HepG2 (cell line): ENCODE results near the gene PIP4K2B. TPM values are rescaled to one million over a fixed set of nuclear protein-coding genes. Genes with fewer than 3 reads are reported as not detected.
A peak's percentile ranks its signal among the peaks of the same experiment; 100 is the strongest.

Experiments
- ATAD3A ChIP-seq: sonication (generic); formaldehyde crosslinking; IDR thresholded peaks from 2 replicates; pipeline ENCODE4 v1.4.0; 2020; ENCODE audit warnings: missing genetic modification reagents
- BORCS8-MEF2B ChIP-seq: sonication (generic); formaldehyde crosslinking; IDR thresholded peaks from 2 replicates; pipeline ENCODE4 v1.8.0; 2022; ENCODE audit warnings: mild to moderate bottlenecking, missing genetic modification reagents
- CC2D1A ChIP-seq: sonication (generic); formaldehyde crosslinking; IDR thresholded peaks from 2 replicates; pipeline ENCODE4 v1.8.1; 2023; ENCODE audit warnings: mild to moderate bottlenecking, missing genetic modification reagents
- EZH2 ChIP-seq: conservative IDR thresholded peaks from 2 replicates; pipeline ENCODE4 v1.6.1; 2012; ENCODE audit warnings: mild to moderate bottlenecking, low read depth, low read length, moderate library complexity
- MAFF ChIP-seq: IDR thresholded peaks from 2 replicates; pipeline ENCODE4 v1.6.1; 2011; ENCODE audit warnings: low read depth, low read length, improper control_type of control experiment
- NCOR1 ChIP-seq: fragments of 200-600 bp; sonication (generic); IDR thresholded peaks from 2 replicates; pipeline ENCODE4 v1.7.0; 2017; ENCODE audit warnings: antibody characterized with exemption, low read length, borderline replicate concordance
- RBFOX2 ChIP-seq: fragments of 200-400 bp; formaldehyde crosslinking; IDR thresholded peaks from 2 replicates; pipeline ENCODE4 v1.6.1; 2017; ENCODE audit warnings: low read depth, mild to moderate bottlenecking, low read length
- SP4 ChIP-seq: sonication (generic); formaldehyde crosslinking; IDR thresholded peaks from 2 replicates; pipeline ENCODE4 v1.8.1; 2023; ENCODE audit warnings: mild to moderate bottlenecking, missing genetic modification reagents
- TAF1 ChIP-seq: sonication (generic); formaldehyde crosslinking; IDR thresholded peaks from 2 replicates; pipeline ENCODE4 v1.4.0; 2020; ENCODE audit warnings: missing genetic modification reagents
- ZNF235 ChIP-seq: sonication (generic); formaldehyde crosslinking; IDR thresholded peaks from 2 replicates; pipeline ENCODE4 v1.8.1; 2023; ENCODE audit warnings: mild to moderate bottlenecking, missing genetic modification reagents, borderline replicate concordance
- ZNF333 ChIP-seq: sonication (generic); formaldehyde crosslinking; IDR thresholded peaks from 2 replicates; pipeline ENCODE4 v1.4.0; 2020; ENCODE audit warnings: mild to moderate bottlenecking, missing genetic modification reagents, borderline replicate concordance
- ZNF616 ChIP-seq: sonication (generic); formaldehyde crosslinking; IDR thresholded peaks from 2 replicates; pipeline ENCODE4 v1.5.0; 2020; ENCODE audit warnings: low read depth, mild to moderate bottlenecking, missing genetic modification reagents
- polyA plus RNA-seq, 8 experiments: library from polyadenylated mRNA; depleted of rRNA in 3 of 8; stranded (reverse) in 7 of 8; unstranded in 1 of 8; fragments of >200 nt; fragmentation: Illumina TruSeq in 4 of 8; extraction: Trizol in 4 of 8; gene quantifications; 2 replicates each; pipeline versions ENCODE4 v1.2.1 to v1.2.3, GENCODE V29; 2011 to 2016; ENCODE audit warnings: low read depth in 4 of 8, missing spikeins in 1 of 8, mixed read lengths in 1 of 8; ENCODE audit not compliant: insufficient read depth in 1 of 8
- total RNA-seq, 5 experiments: library from RNA; depleted of rRNA; stranded (reverse); fragments of >200 nt; fragmentation: Illumina TruSeq; extraction: Trizol; gene quantifications; 2 replicates each; pipeline ENCODE4 v1.2.3, GENCODE V29; 2016; ENCODE audit warnings: low read depth in 1 of 5
- TF ChIP-seq, protein P1 (sequence below): IDR thresholded peaks from 2 replicates; pipeline ENCODE4 v1.6.1; 2012; ENCODE audit warnings: low read depth, low read length, improper control_type of control experiment
- TF ChIP-seq, protein P2 (sequence below): IDR thresholded peaks from 2 replicates; pipeline ENCODE4 v1.6.1; 2016; ENCODE audit warnings: low read depth, missing genetic modification reagents, missing compliant biosample characterization
- TF ChIP-seq, protein P3 (sequence below): sonication (generic); formaldehyde crosslinking; IDR thresholded peaks from 2 replicates; pipeline ENCODE4 v1.4.0; 2020; ENCODE audit warnings: missing genetic modification reagents, borderline replicate concordance
- TF ChIP-seq, protein P4 (sequence below): IDR thresholded peaks from 2 replicates; pipeline ENCODE4 v1.6.1; 2016; ENCODE audit warnings: control low read depth
- TF ChIP-seq, protein P5 (sequence below): sonication (generic); formaldehyde crosslinking; IDR thresholded peaks from 2 replicates; pipeline ENCODE4 v1.5.0; 2020; ENCODE audit warnings: mild to moderate bottlenecking, missing genetic modification reagents

PIP4K2B gene
- total and polyA plus RNA-seq, 2 of the 13 experiments (the other 11 are each of a cell fraction or from before 2014, with no cell fraction given) = 20.4 to 54.0 TPM

DNA sequence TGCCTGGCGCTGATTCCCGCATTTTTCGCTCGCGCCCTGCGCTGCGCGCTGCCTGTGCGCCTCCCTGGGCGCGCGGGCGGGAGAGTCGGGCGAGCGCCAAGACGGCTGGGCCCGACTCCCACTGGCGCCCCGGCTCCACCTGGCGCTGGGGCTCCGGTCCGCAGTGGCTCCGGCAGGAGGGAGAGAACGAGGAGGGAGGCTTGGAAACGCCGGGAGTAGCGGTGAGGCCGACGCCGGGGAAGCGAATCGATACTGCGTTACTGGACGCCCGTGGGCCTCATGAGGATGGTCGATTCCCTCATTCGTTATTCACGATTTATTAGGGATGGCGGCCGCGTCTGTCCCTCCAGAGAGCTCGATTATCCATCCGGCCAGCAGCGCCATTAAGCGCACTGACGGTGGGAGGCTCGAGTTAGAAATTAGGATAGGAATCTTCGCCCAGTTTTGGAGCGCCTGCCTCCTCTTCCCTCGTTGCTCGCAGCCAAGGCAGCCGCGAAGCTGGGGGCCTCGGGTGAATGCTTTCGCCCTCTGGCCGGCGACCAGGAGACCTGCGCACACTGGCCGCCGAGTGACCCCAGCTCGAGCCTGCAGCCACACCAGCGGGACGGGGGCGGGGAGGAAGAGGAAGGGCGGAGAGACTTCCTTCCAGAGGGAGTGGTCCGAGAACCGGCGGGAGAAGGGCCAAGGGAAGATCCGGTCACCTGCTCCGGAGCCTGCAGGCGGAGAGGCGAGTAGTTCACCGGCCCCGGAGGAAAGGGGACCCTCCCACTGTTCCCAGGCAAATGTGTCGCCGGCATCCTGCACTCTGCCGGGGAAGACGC, 49.9 kb downstream of the PIP4K2B start (continued):
- TF ChIP-seq ZNF333 (CRISPR knock-in tag) (no peak; the same call in 1 of the 2 replicates), MAFF (no peak), RBFOX2 (peak; percentile 90), NCOR1 (peak; percentile 24; the same call in 1 of the 2 replicates), ZNF616 (peak; percentile 88), EZH2 (no peak), TAF1 (CRISPR knock-in tag) (peak; percentile 97), BORCS8-MEF2B (CRISPR knock-in tag) (no peak; the same call in 1 of the 2 replicates), ATAD3A (CRISPR knock-in tag) (no peak), ZNF235 (CRISPR knock-in tag) (no peak; the same call in 1 of the 2 replicates), SP4 (CRISPR knock-in tag) (peak; percentile 60), CC2D1A (CRISPR knock-in tag) (peak; percentile 18; the same call in 1 of the 2 replicates)
- TF ChIP-seq, protein P1, sequence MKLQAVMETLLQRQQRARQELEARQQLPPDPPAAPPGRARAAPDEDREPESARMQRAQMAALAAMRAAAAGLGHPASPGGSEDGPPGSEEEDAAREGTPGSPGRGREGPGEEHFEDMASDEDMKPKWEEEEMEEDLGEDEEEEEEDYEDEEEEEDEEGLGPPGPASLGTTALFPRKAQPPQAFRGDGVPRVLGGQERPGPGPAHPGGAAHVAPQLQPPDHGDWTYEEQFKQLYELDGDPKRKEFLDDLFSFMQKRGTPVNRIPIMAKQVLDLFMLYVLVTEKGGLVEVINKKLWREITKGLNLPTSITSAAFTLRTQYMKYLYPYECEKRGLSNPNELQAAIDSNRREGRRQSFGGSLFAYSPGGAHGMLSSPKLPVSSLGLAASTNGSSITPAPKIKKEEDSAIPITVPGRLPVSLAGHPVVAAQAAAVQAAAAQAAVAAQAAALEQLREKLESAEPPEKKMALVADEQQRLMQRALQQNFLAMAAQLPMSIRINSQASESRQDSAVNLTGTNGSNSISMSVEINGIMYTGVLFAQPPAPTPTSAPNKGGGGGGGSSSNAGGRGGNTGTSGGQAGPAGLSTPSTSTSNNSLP = no peak
- TF ChIP-seq, protein P2, sequence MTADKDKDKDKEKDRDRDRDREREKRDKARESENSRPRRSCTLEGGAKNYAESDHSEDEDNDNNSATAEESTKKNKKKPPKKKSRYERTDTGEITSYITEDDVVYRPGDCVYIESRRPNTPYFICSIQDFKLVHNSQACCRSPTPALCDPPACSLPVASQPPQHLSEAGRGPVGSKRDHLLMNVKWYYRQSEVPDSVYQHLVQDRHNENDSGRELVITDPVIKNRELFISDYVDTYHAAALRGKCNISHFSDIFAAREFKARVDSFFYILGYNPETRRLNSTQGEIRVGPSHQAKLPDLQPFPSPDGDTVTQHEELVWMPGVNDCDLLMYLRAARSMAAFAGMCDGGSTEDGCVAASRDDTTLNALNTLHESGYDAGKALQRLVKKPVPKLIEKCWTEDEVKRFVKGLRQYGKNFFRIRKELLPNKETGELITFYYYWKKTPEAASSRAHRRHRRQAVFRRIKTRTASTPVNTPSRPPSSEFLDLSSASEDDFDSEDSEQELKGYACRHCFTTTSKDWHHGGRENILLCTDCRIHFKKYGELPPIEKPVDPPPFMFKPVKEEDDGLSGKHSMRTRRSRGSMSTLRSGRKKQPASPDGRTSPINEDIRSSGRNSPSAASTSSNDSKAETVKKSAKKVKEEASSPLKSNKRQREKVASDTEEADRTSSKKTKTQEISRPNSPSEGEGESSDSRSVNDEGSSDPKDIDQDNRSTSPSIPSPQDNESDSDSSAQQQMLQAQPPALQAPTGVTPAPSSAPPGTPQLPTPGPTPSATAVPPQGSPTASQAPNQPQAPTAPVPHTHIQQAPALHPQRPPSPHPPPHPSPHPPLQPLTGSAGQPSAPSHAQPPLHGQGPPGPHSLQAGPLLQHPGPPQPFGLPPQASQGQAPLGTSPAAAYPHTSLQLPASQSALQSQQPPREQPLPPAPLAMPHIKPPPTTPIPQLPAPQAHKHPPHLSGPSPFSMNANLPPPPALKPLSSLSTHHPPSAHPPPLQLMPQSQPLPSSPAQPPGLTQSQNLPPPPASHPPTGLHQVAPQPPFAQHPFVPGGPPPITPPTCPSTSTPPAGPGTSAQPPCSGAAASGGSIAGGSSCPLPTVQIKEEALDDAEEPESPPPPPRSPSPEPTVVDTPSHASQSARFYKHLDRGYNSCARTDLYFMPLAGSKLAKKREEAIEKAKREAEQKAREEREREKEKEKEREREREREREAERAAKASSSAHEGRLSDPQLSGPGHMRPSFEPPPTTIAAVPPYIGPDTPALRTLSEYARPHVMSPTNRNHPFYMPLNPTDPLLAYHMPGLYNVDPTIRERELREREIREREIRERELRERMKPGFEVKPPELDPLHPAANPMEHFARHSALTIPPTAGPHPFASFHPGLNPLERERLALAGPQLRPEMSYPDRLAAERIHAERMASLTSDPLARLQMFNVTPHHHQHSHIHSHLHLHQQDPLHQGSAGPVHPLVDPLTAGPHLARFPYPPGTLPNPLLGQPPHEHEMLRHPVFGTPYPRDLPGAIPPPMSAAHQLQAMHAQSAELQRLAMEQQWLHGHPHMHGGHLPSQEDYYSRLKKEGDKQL = no peak
- TF ChIP-seq, protein P3, sequence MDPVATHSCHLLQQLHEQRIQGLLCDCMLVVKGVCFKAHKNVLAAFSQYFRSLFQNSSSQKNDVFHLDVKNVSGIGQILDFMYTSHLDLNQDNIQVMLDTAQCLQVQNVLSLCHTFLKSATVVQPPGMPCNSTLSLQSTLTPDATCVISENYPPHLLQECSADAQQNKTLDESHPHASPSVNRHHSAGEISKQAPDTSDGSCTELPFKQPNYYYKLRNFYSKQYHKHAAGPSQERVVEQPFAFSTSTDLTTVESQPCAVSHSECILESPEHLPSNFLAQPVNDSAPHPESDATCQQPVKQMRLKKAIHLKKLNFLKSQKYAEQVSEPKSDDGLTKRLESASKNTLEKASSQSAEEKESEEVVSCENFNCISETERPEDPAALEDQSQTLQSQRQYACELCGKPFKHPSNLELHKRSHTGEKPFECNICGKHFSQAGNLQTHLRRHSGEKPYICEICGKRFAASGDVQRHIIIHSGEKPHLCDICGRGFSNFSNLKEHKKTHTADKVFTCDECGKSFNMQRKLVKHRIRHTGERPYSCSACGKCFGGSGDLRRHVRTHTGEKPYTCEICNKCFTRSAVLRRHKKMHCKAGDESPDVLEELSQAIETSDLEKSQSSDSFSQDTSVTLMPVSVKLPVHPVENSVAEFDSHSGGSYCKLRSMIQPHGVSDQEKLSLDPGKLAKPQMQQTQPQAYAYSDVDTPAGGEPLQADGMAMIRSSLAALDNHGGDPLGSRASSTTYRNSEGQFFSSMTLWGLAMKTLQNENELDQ (CRISPR knock-in tag) = no peak; the same call in 1 of the 2 replicates
- TF ChIP-seq, protein P4, sequence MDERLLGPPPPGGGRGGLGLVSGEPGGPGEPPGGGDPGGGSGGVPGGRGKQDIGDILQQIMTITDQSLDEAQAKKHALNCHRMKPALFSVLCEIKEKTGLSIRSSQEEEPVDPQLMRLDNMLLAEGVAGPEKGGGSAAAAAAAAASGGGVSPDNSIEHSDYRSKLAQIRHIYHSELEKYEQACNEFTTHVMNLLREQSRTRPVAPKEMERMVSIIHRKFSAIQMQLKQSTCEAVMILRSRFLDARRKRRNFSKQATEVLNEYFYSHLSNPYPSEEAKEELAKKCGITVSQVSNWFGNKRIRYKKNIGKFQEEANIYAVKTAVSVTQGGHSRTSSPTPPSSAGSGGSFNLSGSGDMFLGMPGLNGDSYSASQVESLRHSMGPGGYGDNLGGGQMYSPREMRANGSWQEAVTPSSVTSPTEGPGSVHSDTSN (CRISPR knock-in tag) = no peak
- TF ChIP-seq, protein P5, sequence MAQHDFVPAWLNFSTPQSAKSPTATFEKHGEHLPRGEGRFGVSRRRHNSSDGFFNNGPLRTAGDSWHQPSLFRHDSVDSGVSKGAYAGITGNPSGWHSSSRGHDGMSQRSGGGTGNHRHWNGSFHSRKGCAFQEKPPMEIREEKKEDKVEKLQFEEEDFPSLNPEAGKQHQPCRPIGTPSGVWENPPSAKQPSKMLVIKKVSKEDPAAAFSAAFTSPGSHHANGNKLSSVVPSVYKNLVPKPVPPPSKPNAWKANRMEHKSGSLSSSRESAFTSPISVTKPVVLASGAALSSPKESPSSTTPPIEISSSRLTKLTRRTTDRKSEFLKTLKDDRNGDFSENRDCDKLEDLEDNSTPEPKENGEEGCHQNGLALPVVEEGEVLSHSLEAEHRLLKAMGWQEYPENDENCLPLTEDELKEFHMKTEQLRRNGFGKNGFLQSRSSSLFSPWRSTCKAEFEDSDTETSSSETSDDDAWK (CRISPR knock-in tag) = no peak
